Peyer's patch (tissue), 4 donors: ENCODE data around the gene F13A1.

Source experiments
- CTCF ChIP-seq, 6 experiments: fragments of 450-650 bp in 4 of 6; fragments of 200-600 bp in 2 of 6; sonication (generic) in 1 of 6; IDR thresholded peaks; one replicate each; pipeline ENCODE4 v1.5.1; 2017 to 2019; ENCODE audit warnings: antibody characterized with exemption in 6 of 6, mild to moderate bottlenecking in 3 of 6, moderate library complexity in 1 of 6
- POLR2A ChIP-seq, 2 donors: fragments of 450-650 bp; IDR thresholded peaks; one replicate each; pipeline ENCODE4 v1.5.1; 2017; ENCODE audit warnings: antibody characterized with exemption in 2 of 2, mild to moderate bottlenecking in 2 of 2, moderate library complexity in 2 of 2

- TF ChIP-seq POLR2A (IDR thresholded peaks at IDR 0.05) (no peak), CTCF (IDR thresholded peaks at IDR 0.05) (no peak)
Observed at GRCh38 chr6:6251555-6252280, 68.7 kb downstream of the F13A1 start.
